Iris pigment epithelial cell (primary cell): ENCODE results near the gene P2RX4.
"Not testable (repeated sequence)": the region's sequence is repeated elsewhere in the genome, so short reads cannot be mapped to it uniquely, and the experiment has no call there.

ENCODE experiments used
- DNase-seq: peaks from one replicate; pipeline ENCODE4 v3.0.0-alpha.2; 2011; ENCODE audit warnings: low read depth

The P2RX4 gene

GRCh38 chr12:121241156-121241970, 31.4 kb downstream of the P2RX4 start:
- DNase-seq: no peak

GRCh38 chr12:121245031-121245430, 35.1 kb downstream of the P2RX4 start:
- no peak for DNase-seq

GRCh38 chr12:121245951-121246350, 36.0 kb downstream of the P2RX4 start:
- no peak for DNase-seq

GRCh38 chr12:121246893-121247557, 37.1 kb downstream of the P2RX4 start:
- DNase-seq: no peak

DNA sequence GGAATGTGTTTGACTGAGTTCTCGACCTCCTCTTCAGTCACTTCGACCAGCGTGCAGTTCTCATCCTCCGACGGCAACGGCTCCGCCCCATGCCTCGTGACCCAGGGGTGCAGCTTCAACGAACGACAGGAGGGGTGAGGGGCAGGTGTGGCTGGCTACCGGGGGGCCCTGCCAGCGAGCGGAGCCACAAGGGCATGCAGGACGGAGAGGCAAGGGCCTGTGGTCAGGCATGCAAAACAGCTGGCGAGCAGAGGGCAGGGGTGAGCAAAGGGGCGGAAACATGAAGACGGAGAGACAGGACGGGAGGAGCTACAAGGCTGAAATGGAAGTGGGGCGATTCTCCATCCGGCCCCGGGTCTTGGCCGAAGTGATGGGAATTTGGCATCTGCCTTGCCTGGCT, 38.7 kb downstream of the P2RX4 start:
- no peak for DNase-seq

- no peak for DNase-seq
Observed at GRCh38 chr12:121250359-121250758, 40.4 kb downstream of the P2RX4 start.

- DNase-seq: no peak
Observed at GRCh38 chr12:121251838-121252237, 41.9 kb downstream of the P2RX4 start.

- DNase-seq: no peak
Observed at GRCh38 chr12:121252712-121253345, 42.9 kb downstream of the P2RX4 start.

GRCh38 chr12:121253638-121254335, 43.9 kb downstream of the P2RX4 start:
- no peak for DNase-seq

DNA sequence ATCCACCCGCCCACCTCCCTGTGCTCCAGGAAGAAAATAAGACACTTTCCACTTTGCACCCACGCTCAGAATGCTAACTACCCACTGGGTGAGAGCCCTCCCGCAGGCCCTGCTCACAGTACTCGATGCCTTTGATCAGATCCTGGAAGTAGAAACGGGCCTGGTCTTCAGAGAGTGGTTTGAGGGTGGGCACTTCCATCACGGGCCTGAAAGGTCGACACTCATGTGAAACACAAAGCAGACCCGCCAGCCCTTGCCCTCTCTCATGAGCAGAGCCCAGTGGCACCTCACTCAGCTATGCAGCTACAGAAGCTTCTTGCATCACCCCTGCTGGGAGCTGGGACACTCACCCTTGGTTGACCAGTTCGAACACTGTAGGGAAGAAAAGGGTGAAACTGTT, 45.5 kb downstream of the P2RX4 start:
- DNase-seq: no peak

GRCh38 chr12:121257704-121258449, 47.9 kb downstream of the P2RX4 start:
- not testable (repeated sequence) for DNase-seq

DNA sequence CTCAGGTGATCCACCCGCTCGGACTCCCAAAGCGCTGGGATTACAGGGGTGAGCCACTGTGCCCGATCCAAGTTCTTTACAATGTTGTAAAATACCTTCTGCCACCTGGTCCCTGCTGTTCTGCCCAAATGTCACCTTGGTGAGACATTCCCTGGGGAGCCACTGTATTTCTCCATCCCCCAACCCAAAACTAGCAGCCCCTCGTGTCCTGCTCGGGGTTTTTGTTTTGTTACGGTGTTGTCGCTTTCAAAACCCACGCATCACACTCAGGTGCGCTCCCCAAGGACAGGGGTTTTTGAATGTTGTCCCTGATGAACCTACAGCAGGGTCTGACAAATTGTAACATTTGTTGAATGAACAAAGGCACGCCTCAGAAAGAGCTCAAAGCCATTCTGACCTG, 49.1 kb downstream of the P2RX4 start:
- DNase-seq: no peak

- no peak for DNase-seq
Observed at GRCh38 chr12:121260091-121260490, 50.2 kb downstream of the P2RX4 start.

- no peak for DNase-seq
Observed at GRCh38 chr12:121261398-121261797, 51.5 kb downstream of the P2RX4 start.

DNA sequence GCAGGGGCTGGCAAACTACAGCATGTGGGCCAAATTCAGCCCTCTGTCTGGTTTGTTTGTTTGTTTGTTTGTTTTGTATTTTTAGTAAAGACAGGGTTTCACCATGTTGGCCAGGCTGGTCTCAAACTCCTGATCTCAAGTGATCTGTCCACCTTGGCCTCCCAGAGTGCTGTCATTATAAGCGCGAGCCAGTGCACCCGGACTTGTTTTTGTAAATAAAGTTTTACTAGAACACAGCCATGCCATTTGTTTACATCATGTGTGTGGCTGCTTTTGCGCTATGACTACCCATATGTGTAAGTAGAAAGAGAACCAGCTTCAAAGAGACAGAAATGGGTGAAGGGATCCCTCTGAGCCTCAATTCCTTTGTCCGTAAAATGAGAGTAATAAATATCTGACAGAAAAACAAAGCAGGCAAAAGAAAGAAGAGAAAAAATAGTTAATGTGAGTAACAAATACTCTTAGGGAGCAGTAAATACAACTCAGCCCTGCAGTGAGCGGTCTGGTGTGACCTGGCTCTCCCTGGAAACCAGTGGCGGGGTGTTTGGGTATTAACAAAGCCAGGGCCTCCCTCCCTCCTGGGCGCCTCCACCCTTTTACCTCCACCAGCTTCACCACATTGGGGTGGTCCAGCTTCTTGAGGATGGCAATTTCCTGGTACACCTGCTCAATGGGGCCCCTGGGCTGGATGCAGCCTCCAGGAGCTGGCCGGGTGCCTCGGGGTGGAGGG, 53.4 kb downstream of the P2RX4 start:
- DNase-seq: no peak

- no peak for DNase-seq
Observed at GRCh38 chr12:121264135-121264534, 54.2 kb downstream of the P2RX4 start.

DNA sequence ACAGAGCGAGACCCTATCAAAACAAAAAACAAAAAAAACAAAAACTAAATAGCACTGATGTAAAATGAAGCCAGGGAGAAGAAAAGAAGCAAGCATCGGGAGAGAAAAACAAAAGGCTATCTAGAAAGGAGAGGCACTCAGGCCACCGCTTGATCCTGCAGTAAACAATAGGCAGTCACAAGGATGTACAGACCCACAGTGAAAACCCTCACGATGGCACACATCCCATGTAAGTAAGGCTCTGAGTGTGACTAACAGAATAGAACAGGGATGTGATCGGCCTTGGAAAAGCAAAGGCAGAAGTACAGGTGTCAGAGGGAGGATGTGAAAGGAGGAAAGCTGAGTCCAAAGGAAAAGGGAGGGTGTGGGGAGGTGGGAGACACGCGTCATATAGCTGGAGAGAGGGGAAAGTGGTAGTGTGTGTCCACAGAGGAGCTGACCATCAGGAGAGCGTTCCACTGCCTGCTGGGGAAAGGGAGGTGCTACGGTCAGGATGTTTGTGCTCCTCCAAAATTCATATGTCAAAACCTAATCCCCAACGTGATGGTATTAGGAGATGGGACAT, 55.1 kb downstream of the P2RX4 start:
- DNase-seq: no peak

DNA sequence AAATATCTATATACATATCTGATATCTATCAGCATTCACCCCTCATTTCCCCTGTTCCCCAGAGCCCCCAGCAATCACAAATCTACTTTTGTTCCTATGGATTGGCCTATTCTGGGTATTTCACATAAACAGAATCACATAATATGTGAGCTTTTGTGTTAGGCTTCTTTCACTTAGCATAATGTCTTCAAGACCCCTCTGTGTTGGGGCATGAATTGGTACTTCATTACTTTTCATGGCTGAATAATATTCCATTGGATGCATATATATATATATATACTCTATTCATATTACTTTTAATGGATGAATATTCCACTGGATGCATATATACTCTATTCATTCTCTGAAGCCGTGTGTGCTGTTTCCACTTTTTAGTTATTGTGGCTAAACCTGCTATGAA, 57.9 kb downstream of the P2RX4 start:
- no peak for DNase-seq

DNA sequence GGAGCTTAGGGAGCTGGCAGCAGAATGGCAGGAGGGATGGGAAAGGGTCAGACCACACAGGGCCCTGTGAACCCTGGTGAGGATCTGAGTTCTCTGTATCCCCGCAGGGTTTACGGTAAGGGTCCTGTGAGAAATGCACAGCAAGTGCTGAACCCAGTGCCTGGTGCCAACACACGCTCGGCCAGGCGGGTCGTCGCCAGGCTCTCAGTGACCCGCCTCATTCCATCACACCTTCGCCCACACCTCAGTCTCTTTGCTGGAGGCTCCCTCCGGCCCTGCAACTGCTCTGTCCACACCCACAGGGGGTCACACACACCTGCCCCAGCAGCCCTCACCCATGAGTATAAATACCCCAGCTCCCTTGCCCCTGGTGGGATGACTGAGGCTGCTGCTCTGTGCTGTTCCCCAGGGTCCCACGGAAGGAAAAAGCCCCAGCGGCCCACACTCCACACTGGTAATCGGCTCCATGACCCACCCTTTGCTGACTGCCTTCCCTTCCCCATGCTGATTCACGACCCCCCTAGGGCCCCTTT, 63.5 kb downstream of the P2RX4 start:
- no peak for DNase-seq

- DNase-seq: no peak
Observed at GRCh38 chr12:121274036-121274763, 64.3 kb downstream of the P2RX4 start.
